Posterior vena cava (tissue), 2 donors: ENCODE results near the gene MROH2B. TPM values are rescaled to one million over a fixed set of nuclear protein-coding genes. Genes with fewer than 3 reads are reported as not detected.
"Not testable (repeated sequence)": the region's sequence is repeated elsewhere in the genome, so short reads cannot be mapped to it uniquely, and the experiment has no call there.

ENCODE experiments used
- DNase-seq: peaks from one replicate; pipeline ENCODE4 v3.0.0-alpha.2; 2020; ENCODE audit warnings: low spot score
- intact Hi-C, 2 donors: fragments of 100-400 bp; cut with DNase I; formaldehyde crosslinking; loops; one replicate each; pipeline versions ENCODE4 v1.14.1 to v1.14.2; 2022 to 2023
- total RNA-seq, 2 donors: library from RNA; stranded (reverse); fragmentation: NEBNext Ultra II Directional; extraction: Animal tissue kit (Norgen Biotek cat#: 25700); gene quantifications; one replicate each; pipeline ENCODE4 v1.2.1, GENCODE V29; 2021
- donor health status: DM: yes; HTN: yes; CAD: no.
- donor health status: DM: yes; HTN: yes; CAD: no.

The MROH2B gene
- total RNA-seq, 2 donors from 2014 or later, result not detected

- intact Hi-C loops, result no loop called here
- DNase-seq, result no peak
These were observed 27.9 kb downstream of the MROH2B start for GRCh38 chr5:41043109-41043747.

GRCh38 chr5:41032973-41033372, 38.2 kb downstream of the MROH2B start:
- intact Hi-C loops, result no loop called here
- no peak for DNase-seq

- DNase-seq, intact Hi-C loops: not testable (repeated sequence)
These were observed 48.5 kb downstream of the MROH2B start for GRCh38 chr5:41022600-41022999.

GRCh38 chr5:41012318-41012717, 58.8 kb downstream of the MROH2B start:
- intact Hi-C loops, result loop anchor here in 1 of 2 donors (5.0 kb wide), 1 partner anchor 385 kb away; no protein-coding TSS in a partner anchor
- no peak for DNase-seq

- DNase-seq, result no peak
- intact Hi-C loops, result loop anchor here in 1 of 2 donors (5.0 kb wide), 1 partner anchor 387 kb away; no protein-coding TSS in a partner anchor
These were observed 60.6 kb downstream of the MROH2B start for GRCh38 chr5:41010572-41010971.

GRCh38 chr5:41009232-41009631, 61.9 kb downstream of the MROH2B start:
- intact Hi-C loops, result no loop called here
- DNase-seq, result no peak

GRCh38 chr5:41004931-41005330, 66.2 kb downstream of the MROH2B start:
- DNase-seq, result no peak
- intact Hi-C loops, result no loop called here

GRCh38 chr5:41003670-41004376, 67.3 kb downstream of the MROH2B start:
- DNase-seq, result no peak
- intact Hi-C loops, result no loop called here

GRCh38 chr5:40999966-41000365, 71.2 kb downstream of the MROH2B start:
- no peak for DNase-seq
- intact Hi-C loops, result no loop called here

- no peak for DNase-seq
- intact Hi-C loops, result no loop called here
These were observed 72.0 kb downstream of the MROH2B start for GRCh38 chr5:40999142-40999541.

- intact Hi-C loops, result no loop called here
These were observed 75.1 kb downstream of the MROH2B start for GRCh38 chr5:40995801-40996586.

GRCh38 chr5:40991981-40992559, 79.1 kb downstream of the MROH2B start:
- intact Hi-C loops, result no loop called here

More at GRCh38 chr5:40995801-40996586, 75.1 kb downstream of the MROH2B start:
- no peak for DNase-seq

GRCh38 chr5:40991168-40991980, 79.8 kb downstream of the MROH2B start:
- intact Hi-C loops, result no loop called here
- DNase-seq, result peak; percentile 82

More at GRCh38 chr5:40991981-40992559, 79.1 kb downstream of the MROH2B start:
- no peak for DNase-seq

- DNase-seq, result no peak
- intact Hi-C loops, result no loop called here
These were observed 82.2 kb downstream of the MROH2B start for GRCh38 chr5:40988746-40989510.

GRCh38 chr5:40987349-40987748, 83.8 kb downstream of the MROH2B start:
- intact Hi-C loops, result no loop called here
- no peak for DNase-seq

GRCh38 chr5:40986666-40987065, 84.5 kb downstream of the MROH2B start:
- intact Hi-C loops, result no loop called here

GRCh38 chr5:40985501-40985900, 85.6 kb downstream of the MROH2B start:
- DNase-seq, result no peak
- intact Hi-C loops, result no loop called here

More at GRCh38 chr5:40986666-40987065, 84.5 kb downstream of the MROH2B start:
- no peak for DNase-seq

GRCh38 chr5:40984884-40985283, 86.3 kb downstream of the MROH2B start:
- intact Hi-C loops, result no loop called here
- no peak for DNase-seq
